HG03135 (cell line): ENCODE measurements around the gene NOXRED1.

Experiments
- ATAC-seq: cut with Tn5 transposase; IDR thresholded peaks from one replicate; pipeline ENCODE4 v1.9.1; 2021; ENCODE audit warnings: mild to moderate bottlenecking, moderate library complexity; ENCODE audit not compliant: unreplicated experiment

Gene NOXRED1

GRCh38 chr14:77344377-77344996 is 78.8 kb downstream of the NOXRED1 start:
- no peak for ATAC-seq
